GM04504 (cell line): ENCODE measurements around the gene MAP3K4.
"Not testable (repeated sequence)": the region's sequence is repeated elsewhere in the genome, so short reads cannot be mapped to it uniquely, and the experiment has no call there.

ENCODE experiments used
- DNase-seq: peaks from one replicate; pipeline ENCODE4 v3.0.0-alpha.2; 2012; ENCODE audit warnings: low read depth

Gene MAP3K4

DNA sequence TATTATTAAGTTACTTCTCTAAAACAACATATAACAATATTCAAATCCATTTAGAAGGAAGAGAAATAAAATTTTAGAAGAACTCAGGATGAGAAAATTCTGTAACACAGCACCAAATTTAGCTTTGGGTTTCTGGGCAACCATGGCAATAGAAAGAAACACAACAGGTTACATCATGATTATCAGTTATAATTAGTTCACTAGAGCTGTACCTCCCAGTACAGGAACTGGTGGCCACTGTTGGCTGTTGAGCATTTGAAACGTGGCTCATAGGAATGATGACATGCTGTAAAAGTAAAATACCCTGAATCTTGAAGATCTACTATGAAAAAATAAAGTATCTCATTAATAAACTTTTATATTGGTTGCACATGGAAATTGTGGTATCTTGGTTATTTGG is 23.7 kb upstream of the MAP3K4 start:
- DNase-seq, result no peak

DNA sequence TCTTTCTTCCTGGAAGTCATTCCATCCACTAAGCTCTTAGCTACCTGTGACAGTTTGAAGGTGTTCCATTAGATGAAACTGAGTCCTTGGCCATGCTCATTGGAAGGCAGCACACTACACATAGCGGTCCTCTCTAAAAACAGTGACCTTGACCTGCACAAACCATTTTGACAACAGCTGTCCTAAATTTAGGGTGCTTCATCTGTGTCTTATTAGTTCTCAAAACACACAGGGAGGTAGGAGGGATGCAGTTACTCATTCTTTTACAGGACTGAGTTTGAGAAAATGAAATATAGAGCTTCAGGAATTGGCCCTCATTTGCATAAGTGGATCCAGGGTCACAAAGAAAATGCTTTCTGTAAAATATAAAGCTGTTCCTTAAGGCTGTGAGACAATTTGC is 20.4 kb upstream of the MAP3K4 start:
- no peak for DNase-seq

DNA sequence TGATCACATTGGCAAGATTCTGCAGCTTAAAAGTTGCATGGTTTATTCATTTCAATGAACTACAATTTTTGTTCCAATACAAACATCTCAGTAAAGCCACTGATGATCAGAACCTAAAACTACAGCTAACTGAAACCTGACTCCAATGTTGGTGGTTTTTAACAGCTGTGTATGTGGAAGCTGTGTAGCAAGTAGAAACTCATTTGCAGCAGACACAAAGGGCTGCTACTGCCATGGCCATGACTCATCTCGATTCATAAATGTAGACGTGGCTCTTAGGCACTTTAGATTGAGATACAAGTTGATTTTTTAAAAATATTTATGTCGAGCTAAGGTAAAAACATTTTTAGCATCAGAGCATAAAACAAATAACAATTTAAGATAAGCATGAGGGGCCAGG is 19.5 kb upstream of the MAP3K4 start:
- peak; percentile 81 for DNase-seq

DNA sequence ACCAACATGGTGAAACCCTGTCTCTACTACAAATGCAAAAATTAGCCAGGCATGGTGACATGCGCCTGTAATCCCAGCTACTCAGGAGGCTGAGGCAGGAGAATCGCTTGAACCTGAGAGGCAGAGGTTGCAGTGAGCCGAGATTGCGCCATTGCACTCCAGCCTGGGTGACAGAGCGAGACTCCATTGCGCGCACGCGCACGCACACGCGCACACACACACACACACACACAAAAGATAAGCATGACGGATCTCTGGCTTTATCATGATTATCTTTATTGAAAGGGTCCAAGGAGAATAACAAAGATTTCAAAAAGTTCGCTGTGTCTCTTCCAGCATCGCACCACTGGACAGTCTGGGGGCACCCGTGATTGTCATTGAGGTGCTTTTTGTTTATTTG is 19.0 kb upstream of the MAP3K4 start:
- not testable (repeated sequence) for DNase-seq

DNA sequence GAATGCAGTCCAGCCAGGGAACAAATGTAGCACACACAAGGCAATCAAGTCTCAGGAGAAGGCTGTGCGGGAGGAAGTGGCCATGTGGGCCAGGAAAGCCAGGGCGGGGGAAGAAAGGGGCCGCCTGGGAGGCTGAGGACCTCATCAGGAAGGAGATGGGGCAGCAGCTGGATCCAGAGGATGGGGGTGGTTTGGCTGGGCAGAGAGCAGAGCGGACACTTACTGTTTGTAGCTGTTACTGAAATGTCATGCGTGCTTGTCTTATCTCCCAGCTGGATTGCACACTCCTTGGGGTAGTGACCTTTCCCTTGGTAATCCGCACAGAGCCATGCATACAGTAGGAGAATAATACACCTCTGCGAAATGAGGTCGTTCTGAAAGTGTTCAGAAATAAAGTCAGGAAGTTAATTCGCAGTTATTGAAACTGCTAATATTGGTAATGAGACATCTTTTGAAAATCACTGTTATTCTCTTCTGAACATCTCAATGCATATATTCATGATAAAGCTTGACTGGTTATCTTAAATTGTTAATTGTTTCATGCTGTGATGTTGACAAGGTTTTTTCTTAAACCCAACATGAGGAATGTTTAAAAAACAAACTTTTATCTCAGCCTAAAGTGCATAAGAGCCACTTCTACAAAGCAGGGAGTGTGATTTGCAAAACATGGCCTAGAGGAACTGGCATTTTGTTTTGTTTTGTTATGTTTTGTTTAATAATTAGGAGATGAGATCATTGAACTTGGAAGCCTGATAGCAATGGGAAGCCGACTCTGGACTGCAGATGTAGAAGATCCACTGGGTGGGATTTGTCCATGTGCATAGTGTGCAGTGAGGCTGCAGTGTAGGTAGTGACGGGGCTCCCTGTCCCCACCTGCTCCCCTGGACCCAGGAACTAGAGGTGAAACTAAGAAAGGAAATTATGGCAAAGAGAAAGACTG is 18.0 kb upstream of the MAP3K4 start:
- DNase-seq, result peak; percentile 43

DNA sequence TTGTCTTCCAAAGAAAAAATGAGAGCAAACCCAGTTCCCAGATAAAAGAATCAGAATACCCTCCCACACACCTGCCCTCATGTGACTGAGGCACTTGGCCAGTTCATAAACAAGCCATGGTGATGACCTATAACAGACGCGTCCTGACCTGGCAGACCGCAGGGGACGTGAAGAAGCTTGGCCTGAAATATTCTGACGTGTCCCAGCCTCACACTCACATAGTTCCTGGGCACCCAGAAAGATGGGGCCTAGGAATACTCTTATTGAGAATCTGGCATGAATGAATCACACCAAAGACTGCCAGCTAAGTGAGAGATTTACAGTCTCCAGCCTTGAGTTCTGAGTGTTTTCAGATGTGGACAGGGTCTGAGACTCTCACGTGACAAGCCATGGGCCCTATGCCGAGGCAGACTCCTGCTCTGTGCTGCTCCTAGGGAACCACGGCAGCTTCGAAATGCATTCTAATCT is 17.2 kb upstream of the MAP3K4 start:
- peak; percentile 100 for DNase-seq

DNA sequence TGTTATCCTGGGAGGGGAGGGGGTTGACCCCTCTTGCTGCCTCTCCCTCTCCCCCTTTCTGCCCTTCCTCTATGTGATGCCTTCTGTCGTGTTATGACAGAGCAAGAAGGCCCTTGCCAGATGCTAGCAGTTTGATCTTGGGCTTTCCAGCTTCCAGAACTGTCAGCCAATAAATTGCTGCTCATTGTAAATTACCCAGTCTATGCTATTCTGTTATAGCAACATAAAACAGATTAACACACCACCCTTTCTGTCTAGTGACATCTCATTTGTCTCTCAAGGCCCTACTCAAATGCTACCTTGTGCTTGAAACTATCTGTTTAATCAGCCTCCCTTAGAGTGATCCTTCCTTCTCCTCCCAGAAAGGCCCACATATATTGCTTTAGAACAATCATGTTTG is 16.4 kb upstream of the MAP3K4 start:
- no peak for DNase-seq

DNA sequence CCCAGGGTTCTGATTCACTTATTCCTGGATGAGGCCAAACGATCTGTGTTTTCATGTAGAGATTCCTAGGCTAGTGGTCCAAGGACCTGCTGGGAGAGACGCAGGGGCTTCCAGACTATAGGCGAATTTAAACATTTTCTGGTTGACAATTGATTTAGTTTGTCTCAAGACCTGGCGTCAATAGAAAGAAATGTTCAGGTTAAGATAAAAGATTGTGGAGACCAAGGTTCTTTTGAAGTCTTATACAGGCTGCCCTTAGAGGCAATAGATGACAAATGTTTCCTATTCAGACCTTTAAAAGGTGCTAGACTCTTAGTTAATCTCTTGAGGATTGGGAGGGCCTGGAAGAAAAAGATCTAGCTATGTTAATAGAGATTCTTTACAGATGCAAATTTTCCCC is 15.6 kb upstream of the MAP3K4 start:
- DNase-seq, result not testable (repeated sequence)

DNA sequence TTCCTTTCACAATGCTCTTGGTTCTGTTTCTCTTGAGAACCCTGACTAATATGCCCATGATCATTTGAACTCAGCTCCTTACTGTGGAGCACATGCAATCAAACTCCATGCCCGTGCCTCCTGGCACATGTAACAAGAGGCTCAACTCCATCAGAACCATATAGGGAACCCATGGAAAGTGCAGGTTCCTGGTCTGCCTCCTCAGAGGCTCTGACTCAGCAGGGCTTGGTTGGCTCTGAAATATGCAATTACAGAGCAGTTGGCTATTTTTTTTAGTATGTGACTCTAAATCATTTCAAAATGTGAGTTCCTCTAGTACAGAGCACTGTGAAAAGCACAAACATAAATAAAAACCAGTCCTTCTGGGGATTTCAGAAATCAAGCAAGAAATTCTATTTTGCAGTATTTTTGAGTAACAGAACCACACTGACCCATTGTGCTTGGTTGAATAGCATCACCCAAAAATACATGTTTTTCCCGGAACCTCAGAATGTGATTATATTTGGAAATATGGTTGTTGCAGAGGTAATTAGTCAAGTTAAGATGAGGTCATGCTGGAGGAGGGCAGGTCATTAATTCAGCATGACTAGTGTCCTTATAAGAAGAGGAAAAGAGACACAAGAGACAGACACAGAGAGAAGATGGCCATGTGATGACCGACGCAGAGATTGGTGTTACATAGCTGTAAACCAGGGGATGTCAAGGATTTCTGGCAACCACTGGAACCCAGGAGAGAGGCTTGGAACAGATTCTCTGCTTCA is 13.2 kb upstream of the MAP3K4 start:
- peak; percentile 75 for DNase-seq

DNA sequence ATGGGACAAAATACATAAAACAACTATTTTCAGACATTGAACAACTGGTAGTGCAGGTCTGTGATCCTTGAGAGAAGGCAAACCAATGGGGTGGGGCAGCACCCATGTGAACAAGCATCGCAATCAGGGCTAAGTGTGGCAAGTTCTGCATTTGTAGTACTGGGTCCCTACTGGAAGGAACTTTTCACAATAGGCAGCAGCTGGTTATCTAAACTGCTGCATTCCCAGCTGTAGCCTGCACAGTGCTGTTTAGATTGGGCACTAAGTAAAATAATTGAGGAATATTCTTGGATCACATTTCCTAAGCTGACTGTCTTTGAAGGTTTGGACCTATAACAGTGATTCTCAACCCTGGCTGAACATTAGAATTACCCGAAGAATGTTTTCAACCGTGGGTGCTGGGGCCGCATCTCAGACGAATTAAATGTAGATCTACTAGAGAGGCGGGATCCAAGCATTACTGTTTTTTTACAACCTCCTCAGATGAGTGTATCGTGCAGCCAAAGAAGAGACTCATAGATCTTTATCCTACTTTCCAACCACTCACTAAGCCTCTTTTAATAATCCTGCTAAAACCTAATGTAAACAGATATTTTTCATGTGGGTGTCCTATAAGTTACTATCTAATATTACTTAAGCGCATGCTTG is 12.4 kb upstream of the MAP3K4 start:
- DNase-seq, result no peak

DNA sequence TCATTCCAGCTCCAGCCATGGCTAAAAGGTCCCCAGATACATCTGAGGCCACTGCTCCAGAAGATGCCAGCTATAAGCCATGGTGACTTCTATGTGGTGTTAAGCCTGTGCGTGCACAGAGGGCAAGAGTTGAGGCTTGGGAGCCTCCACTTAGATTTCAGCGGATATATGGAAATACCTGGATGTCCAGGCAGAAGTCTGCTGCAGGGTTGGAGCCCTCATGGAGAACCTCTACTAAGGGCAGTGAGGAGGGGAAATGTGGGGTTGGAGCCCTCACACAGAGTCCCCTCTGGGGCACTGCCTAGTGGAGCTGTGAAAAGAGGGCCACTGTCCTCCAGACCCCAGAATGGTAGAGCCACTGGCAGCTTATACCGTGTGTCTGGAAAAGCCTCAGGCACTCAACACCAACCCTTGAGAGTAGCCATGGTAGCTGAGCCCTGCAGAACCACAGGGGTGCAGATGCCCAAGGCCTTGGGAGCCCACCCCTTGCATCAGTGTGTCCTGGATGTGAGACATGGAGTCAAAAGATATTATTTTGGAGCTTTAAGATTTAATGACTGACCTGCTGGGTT is 8.1 kb upstream of the MAP3K4 start:
- DNase-seq, result not testable (repeated sequence)

DNA sequence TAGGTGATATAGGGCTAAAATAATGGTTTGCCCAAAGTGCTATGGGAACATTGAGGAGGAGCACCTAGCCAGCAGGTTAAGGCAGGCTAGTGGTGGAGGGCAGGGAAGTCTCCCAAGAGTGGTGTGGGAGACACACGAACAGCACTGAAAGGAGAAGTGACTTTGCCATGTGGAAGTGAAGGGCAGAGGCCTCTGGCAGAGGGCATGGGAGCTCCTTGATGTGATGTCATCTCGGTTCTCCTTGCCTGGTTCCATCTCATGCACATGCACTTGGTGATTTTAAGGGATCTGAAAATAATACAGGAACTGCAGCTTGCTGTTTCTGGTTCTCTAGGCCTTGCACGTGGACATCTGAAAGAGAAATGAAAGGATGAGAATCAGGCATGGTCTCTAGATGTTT is 4.7 kb upstream of the MAP3K4 start:
- DNase-seq, result no peak

DNA sequence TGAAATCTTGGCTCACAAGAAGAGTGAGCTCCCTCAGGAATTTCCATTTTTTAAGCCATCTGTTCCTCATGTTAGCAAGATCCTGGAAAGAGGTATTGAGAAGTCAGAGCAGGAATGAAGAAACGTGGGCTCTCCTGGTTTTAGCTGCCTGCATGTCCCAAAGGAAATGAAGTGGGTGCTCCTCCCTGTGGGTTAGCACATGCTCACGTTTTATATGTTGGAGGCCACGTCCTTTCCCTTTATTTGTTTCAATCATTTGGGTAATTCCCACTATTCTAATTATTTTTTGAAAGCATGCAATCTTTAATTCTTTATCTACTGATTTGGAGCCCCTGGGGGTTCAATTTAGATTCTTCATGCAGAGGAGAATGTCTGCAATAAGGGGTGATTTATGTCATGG is 4.3 kb upstream of the MAP3K4 start:
- DNase-seq, result no peak

DNA sequence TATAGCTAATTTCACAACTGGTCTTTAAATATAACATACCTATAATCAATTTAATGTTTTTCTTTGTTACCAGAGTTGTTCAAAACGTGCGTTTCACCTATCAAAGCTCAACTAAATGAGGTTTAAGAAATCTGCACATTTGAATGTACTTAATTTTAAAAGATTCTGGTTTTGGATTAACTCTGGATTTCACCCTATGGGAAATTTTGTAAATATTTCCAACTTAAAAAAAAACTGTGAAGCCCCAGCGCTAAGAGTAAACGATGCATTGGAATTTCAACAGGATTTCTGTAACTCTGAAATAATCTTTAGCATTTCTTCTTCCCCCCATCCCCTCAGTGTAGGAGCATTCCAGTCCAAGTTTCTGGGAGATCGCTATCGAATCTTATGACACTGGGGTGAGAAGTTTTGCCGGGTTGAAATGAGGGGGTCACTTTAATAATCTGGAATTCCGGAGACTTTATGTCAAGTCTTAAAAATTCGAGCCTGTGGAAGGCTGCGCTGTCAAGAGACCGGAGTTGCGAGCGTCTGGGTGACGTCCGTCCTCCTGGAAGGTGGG is 643 bp upstream of the MAP3K4 start:
- no peak for DNase-seq

DNA sequence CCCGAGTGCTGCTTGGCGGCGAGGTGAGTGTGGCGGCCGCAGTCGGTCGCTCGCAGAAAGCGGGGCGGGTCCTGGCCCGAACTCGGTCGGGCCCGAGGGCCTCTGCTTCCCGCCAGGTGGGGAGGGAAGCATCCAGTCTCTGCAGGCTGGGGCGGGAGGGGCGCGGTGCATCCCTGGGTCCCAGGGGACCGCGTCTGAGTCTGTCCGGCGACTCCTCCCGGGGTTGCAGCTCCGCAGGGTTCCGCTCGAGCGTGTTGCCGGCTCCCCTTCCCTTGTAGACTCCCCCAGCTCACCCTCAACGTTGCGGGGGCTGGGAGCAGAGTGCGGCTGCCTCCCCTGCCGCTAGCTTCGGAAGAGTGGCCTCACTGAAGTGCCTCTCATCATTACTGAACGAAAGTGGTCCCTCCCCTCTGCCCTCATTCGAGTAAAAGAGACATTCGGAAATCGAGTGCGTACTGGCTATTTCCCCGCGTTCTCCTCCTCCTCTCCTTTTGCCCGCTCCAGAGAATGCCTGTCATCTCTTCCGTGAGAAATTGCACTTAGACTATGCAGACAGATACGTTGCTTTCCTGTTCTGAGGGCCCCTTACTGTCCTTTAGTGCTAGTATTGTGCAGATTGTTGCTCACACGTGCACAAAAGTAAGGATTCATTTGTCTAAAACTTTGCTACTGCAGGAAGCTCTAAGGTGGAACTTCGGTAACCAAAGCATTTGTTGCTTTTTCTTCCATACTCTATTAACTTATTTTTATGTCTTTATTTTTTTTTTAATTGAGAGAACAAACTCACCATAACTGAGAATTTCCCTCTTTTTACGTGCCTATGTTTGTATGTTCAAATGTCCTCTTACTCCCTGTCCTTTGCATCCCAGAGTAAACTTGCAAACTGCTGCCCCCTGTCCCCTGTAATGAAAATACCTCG is 751 bp downstream of the MAP3K4 start:
- peak; percentile 60 for DNase-seq

DNA sequence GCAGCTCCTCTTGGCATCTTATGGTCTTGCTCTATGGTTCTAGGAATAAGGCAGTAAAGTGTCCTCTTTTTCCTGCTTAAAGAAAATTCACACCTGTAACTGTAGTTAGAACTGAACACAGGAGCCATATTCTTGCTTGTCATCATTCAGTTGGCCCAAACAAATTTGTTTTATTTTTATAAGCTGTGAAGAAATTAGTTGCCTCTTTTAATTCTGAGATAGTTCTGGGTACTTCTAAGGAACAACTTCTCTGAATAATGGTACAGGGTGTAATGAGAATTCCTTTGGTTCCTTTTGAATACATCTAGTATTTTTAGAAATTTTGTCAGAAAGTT is 1.4 kb downstream of the MAP3K4 start:
- DNase-seq, result no peak

DNA sequence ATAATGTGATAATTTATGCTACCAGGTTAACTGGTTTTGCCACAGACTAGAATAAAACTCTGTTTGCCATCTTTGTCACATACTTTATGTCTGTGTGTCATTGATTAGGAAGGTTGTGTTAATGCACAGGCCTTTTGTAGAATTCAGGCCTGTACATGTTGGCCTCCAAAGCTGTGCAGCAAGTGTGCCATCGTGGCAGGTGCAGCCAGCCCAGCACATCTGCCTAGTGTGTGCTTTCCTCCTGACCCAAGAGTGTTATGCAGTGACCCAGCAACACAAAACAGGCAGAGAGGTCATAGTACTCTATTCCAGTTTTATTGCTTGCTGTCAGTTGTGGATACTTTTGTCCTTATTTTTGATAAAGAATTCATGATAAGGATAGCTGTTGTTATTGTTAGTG is 3.7 kb downstream of the MAP3K4 start:
- no peak for DNase-seq

DNA sequence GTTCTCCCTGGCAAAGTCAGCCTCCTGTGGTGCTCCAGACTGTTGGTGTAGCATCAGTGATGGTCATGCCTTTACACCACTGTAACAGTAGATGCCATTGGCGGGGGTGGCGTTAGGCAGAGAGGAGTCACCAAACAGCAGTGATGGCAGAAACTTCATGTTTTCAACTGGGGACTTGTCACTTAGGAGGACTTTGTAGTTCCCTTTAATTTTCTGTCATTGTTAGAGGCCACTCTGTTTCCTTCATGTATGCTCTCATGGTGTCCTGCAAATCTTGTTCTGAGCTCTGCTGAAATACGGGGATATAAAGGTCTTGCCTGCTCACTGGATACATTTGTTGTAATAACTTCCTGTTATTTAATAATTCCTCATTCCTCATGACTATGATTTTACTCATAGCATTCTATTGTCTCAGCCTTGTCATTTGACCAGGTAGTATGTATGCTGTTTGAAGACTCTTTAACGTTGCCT is 4.6 kb downstream of the MAP3K4 start:
- no peak for DNase-seq

DNA sequence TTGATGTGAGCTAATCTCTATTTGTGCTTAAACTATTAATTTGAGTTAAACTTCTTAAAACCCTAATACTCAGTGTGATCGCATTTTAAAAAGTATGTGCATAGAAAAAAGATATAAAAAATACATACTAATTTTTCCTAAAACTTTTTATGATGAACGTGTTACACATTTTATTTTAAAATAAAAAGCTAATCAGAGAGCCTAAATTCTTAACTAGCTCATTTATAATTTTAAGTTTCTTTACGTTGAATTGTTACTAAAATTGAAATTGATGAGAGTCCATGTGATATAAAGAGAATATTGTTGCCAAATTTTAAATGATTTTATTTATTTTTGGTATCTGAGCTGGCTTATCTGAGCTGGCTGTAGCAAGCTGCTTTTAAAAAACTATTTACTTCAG is 6.6 kb downstream of the MAP3K4 start:
- no peak for DNase-seq

DNA sequence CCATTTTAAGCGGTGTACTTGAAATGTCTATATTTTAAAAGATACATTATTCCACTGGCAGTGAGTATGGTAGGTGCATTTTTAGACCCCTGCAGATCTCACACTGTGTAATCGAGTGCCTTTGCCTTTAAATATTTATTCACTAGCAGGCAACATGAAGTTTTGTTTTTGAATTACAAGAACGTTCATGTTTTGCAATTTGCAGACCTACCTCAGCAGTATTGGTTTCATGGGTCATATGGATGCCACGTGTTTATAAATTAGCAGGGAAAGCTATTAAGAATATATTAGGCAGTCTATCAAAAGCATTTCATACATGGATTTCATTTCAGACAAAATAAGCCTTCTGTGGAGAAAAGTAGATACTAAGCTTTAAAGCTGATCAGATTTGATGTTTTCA is 7.2 kb downstream of the MAP3K4 start:
- DNase-seq, result no peak

DNA sequence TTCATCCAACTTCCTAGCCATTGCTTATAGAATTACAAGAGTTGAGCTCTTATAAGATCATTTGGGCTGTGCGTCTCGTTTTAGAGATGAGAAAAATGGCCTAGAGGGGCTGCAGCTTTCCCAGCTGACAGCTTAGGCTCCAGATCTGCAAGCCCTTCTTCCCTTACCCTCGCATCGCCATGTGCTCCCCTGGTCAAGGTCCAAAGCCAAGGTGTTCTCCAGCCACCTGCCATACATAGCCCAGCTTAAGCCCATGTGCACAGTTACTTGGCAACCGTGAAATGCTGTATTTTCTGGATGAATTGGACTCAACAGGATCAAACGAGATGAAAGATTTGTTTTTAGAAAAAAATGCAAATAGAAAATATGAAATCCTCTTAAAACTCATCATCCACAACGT is 7.9 kb downstream of the MAP3K4 start:
- no peak for DNase-seq
